MCF 10A (cell line): ENCODE measurements around the gene KIF6. TPM values are rescaled to one million over a fixed set of nuclear protein-coding genes. Genes with fewer than 3 reads are reported as not detected.

Experiments
- BruUV-seq: library from RNA; stranded (reverse); fragments of 400-500 nt; replicated peaks from 2 replicates; lab custom pipeline; 2021; lab: Mats Ljungman, UMichigan
- CTCF ChIA-PET: fragments of 300-600 bp; sonication (Branson Sonifier 250); formaldehyde crosslinking; extraction: SDS; loops from one replicate; lab custom pipeline; 2021; ENCODE audit warnings: antibody characterized with exemption, inconsistent platforms; lab: Yijun Ruan, JAX
- POLR2A ChIA-PET: fragments of 300-600, 350-650 bp; sonication (Branson Sonifier 250); formaldehyde crosslinking; extraction: SDS; loops from one replicate; lab custom pipeline; 2020; ENCODE audit warnings: antibody characterized with exemption, inconsistent platforms; lab: Yijun Ruan, JAX
- DNase-seq: peaks from one replicate; pipeline ENCODE4 v3.0.0-alpha.2; 2018; ENCODE audit not compliant: unreplicated experiment
- H3K27ac Mint-ChIP-seq: one replicate; pipeline ENCODE4 v1.8.0; 2022; ENCODE audit warnings: mild to moderate bottlenecking, low read depth, mixed read lengths; ENCODE audit not compliant: unreplicated experiment
- H3K27me3 Mint-ChIP-seq: one replicate; pipeline ENCODE4 v1.8.0; 2022; ENCODE audit warnings: mixed read lengths; ENCODE audit not compliant: insufficient read depth, unreplicated experiment
- H3K36me3 Mint-ChIP-seq: one replicate; pipeline ENCODE4 v1.8.0; 2022; ENCODE audit warnings: mild to moderate bottlenecking, moderate library complexity, mixed read lengths; ENCODE audit not compliant: insufficient read depth, unreplicated experiment
- H3K4me1 Mint-ChIP-seq: one replicate; pipeline ENCODE4 v1.8.0; 2022; ENCODE audit warnings: mixed read lengths; ENCODE audit not compliant: insufficient read depth, unreplicated experiment
- H3K4me3 Mint-ChIP-seq: one replicate; pipeline ENCODE4 v1.8.0; 2022; ENCODE audit warnings: mild to moderate bottlenecking, moderate library complexity, mixed read lengths; ENCODE audit not compliant: unreplicated experiment
- H3K9me3 Mint-ChIP-seq: one replicate; pipeline ENCODE4 v1.8.0; 2022; ENCODE audit warnings: mixed read lengths; ENCODE audit not compliant: unreplicated experiment
- intact Hi-C: fragments of 100-400 bp; cut with micrococcal nuclease; formaldehyde crosslinking; loops from 2 replicates; pipeline ENCODE4 v1.14.1; 2022
- total RNA-seq: library from RNA; stranded (reverse); gene quantifications from 2 replicates; pipeline ENCODE4 v1.2.3, GENCODE V29; 2022
- TF ChIP-seq, protein P1 (sequence below): fragments of 200-600 bp; IDR thresholded peaks from one replicate; pipeline ENCODE4 v1.8.0; 2022; ENCODE audit warnings: antibody characterized with exemption, mild to moderate bottlenecking; ENCODE audit not compliant: unreplicated experiment

KIF6 gene
- total RNA-seq, 1 experiment from 2014 or later, result 0.91 TPM

DNA sequence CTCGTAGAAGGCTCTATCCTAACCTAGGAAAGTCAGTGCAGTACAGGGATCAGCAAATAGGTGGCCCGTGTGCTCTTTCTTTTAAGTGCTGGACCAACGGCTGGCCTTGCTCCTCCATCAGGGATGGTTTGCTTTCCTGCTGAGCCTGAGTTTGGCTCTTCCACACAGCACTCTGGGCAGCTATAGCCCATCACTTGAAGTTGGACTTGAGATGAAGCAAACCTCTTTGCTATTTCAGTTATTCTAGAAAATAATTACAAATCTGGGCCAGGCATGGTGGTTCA is 335.8 kb downstream of the KIF6 start:
- ChIA-PET POLR2A (no interaction called here), CTCF (interaction anchor here (0.7 to 1.4 kb wide), 3 partner anchors 12 to 444 kb away, joined by 3 to 8 read pairs (median 4); no protein-coding TSS in a partner anchor)
- Mint-ChIP-seq H3K27me3 (no peaks in the 10 kb centered on the region), H3K36me3 (no peaks in the 10 kb centered on the region), H3K27ac (no peak overlapping the region), H3K4me3 (no peak overlapping the region), H3K9me3 (no peaks in the 10 kb centered on the region), H3K4me1 (no peaks in the 10 kb centered on the region)
- intact Hi-C loops, result no loop called here
- BruUV-seq, result no TSS peak
- peak; percentile 17 for DNase-seq
- TF ChIP-seq, protein P1, sequence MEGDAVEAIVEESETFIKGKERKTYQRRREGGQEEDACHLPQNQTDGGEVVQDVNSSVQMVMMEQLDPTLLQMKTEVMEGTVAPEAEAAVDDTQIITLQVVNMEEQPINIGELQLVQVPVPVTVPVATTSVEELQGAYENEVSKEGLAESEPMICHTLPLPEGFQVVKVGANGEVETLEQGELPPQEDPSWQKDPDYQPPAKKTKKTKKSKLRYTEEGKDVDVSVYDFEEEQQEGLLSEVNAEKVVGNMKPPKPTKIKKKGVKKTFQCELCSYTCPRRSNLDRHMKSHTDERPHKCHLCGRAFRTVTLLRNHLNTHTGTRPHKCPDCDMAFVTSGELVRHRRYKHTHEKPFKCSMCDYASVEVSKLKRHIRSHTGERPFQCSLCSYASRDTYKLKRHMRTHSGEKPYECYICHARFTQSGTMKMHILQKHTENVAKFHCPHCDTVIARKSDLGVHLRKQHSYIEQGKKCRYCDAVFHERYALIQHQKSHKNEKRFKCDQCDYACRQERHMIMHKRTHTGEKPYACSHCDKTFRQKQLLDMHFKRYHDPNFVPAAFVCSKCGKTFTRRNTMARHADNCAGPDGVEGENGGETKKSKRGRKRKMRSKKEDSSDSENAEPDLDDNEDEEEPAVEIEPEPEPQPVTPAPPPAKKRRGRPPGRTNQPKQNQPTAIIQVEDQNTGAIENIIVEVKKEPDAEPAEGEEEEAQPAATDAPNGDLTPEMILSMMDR, result no peak

DNA sequence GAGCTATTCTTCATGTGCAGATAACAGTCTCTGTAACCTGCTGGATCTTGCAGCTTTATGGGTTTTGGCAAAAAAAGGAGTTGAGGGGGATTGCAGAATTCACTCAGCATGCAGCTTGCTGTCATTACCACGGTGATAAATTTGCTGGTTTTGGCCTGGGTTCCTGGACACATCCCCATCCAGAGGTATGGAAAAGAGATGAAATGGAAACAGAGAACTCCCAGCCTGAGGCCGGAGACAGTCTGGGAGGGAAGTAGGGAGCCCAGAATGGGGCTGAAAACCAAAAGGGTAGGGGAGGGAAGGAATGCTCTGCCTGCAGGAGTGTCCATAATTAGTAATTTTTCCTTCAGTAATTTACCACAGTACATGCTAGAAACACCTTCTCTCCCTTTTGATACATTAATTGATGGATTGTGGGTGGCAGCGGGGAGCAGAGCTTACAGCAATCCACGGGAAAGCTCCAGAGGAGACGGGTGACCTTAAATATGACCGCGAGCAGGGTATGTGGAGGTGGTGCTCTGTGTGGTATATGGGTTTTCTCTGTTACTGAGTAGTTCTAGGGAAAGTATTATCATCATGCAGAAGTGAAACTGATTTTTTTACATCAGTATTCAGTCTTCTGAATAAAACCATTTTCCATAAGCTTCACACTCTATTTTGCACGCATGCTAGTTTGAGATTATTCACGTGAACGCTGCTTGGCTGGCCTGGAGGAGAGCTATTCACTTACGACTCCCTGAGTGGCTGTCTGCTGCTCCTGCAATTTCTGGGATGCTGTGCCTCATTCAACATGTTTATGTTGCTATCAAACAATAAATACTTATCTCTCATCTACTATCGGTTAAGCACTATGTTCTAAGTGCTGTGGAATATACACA is 336.4 kb downstream of the KIF6 start:
- intact Hi-C loops, result no loop called here
- H3K27me3 Mint-ChIP-seq, result no peaks in the 10 kb centered on the region
- H3K4me1 Mint-ChIP-seq, result no peaks in the 10 kb centered on the region
- ChIA-PET CTCF (interaction anchor here (0.7 to 1.4 kb wide), 5 partner anchors 11 to 509 kb away, joined by 3 to 8 read pairs (median 3); no protein-coding TSS in a partner anchor), POLR2A (interaction anchor here (0.7 kb wide), 1 partner anchor 314 kb away, joined by 3 read pairs; no protein-coding TSS in a partner anchor)
- no peak overlapping the region for H3K4me3 Mint-ChIP-seq
- TF ChIP-seq, protein P1, result no peak
- no peak overlapping the region for H3K27ac Mint-ChIP-seq
- BruUV-seq, result no TSS peak
- H3K9me3 Mint-ChIP-seq, result no peaks in the 10 kb centered on the region
- H3K36me3 Mint-ChIP-seq, result no peaks in the 10 kb centered on the region
- DNase-seq, result no peak

DNA sequence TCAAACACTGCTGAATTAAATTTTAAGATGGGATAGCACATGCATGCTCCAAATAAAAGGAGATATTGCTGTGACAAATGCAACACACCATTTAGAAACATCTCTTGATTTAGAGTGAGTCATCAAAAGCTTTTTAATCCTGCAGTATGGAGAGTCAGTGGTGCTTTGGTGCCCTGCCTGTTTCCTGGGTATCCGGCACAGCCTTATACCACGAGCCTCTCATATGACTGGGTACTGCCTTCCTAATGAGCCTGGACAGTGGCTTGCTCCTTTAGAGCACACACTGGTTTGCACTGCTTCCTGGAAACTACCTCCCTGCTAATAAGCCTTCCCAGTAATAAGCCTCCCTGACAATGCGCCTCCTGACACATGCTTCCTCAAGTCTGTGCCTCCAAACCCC is 337.4 kb downstream of the KIF6 start:
- BruUV-seq, result no TSS peak
- POLR2A ChIA-PET, result interaction anchor here (0.7 kb wide), 1 partner anchor 315 kb away, joined by 3 read pairs; no protein-coding TSS in a partner anchor
- TF ChIP-seq, protein P1, result no peak
- peak; percentile 13 for DNase-seq
- CTCF ChIA-PET, result interaction anchor here (0.6 kb wide), 2 partner anchors 11 to 1891 kb away, joined by 3 read pairs; no protein-coding TSS in a partner anchor
- H3K9me3 Mint-ChIP-seq, result no peaks in the 10 kb centered on the region
- H3K27me3 Mint-ChIP-seq, result no peaks in the 10 kb centered on the region
- H3K36me3 Mint-ChIP-seq, result no peaks in the 10 kb centered on the region
- H3K4me1 Mint-ChIP-seq, result no peaks in the 10 kb centered on the region
- intact Hi-C loops, result no loop called here
- H3K4me3 Mint-ChIP-seq, result no peak overlapping the region
- no peak overlapping the region for H3K27ac Mint-ChIP-seq

DNA sequence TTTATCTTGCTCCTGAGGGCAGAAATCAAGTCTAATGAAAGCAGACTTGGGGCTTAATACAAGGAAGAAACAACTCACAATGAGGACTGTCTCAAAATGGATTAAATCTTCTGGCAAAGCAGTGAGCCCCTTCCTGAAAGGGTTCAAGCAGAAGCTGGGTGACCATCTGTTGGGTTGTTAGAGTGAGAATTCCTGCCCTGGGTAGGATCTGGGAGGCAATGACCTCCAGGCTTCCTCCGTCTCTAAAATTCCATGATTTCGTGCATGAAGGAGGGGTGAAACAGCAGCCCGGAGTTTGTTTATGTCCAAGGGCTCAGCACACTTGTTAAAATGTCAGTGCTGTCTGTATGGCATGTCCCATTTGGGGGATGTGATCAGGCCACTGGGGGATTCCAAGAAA is 338.7 kb downstream of the KIF6 start:
- intact Hi-C loops, result no loop called here
- Mint-ChIP-seq H3K4me1 (no peaks in the 10 kb centered on the region), H3K4me3 (no peak overlapping the region), H3K9me3 (no peaks in the 10 kb centered on the region), H3K36me3 (no peaks in the 10 kb centered on the region), H3K27ac (no peak overlapping the region), H3K27me3 (no peaks in the 10 kb centered on the region)
- ChIA-PET POLR2A (no interaction called here), CTCF (interaction anchor here (0.8 to 2.0 kb wide), 3 partner anchors 10 to 507 kb away, joined by 4 to 9 read pairs (median 4); no protein-coding TSS in a partner anchor)
- no TSS peak for BruUV-seq
- TF ChIP-seq, protein P1, result no peak
- no peak for DNase-seq
